Germinal center (tissue), 1 donor: ENCODE results near the gene SLTM.
"Not testable (repeated sequence)": the region's sequence is repeated elsewhere in the genome, so short reads cannot be mapped to it uniquely, and the experiment has no call there.

Source experiments
- DNase-seq: peaks from one replicate; pipeline ENCODE4 v3.0.0; 2012; ENCODE audit warnings: mixed read lengths, low spot score

SLTM gene

DNA sequence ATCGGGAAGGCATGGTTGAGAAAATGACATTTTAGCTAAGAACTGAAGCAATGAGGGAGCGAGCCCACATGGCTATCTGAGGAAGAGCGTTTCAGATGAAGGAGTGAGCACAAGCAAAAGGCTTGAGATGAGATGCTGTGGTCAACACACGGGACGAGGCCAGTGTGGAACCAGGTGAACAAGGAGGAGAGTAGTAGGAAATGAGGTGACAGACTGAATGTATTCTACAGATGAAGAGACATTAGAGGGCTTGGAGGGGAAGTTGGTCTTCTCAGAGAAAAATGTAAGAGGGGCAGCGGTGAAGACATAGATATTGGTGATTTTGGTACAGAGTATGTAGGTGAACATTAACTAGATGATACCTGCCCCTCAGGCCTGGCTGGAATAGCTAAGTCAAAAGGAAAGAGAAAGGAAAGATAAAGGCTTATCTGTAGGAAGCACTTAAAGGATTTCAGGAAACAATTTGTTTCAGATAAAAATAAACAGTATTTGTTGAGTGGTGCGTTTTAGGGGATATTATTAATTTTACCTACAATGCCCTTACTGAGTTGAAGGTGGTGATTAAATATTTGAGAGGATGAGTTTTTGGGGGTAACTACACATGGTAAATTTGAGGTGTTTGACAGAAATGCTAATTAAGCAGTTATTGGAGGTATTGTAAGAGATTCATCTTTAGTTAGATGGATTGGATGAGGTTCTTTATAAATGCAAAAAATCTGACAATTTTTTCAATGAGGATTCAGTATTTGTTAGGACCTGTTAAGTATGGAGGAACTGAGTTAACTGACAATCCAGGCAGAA is 57.0 kb downstream of the SLTM start:
- DNase-seq = no peak

DNA sequence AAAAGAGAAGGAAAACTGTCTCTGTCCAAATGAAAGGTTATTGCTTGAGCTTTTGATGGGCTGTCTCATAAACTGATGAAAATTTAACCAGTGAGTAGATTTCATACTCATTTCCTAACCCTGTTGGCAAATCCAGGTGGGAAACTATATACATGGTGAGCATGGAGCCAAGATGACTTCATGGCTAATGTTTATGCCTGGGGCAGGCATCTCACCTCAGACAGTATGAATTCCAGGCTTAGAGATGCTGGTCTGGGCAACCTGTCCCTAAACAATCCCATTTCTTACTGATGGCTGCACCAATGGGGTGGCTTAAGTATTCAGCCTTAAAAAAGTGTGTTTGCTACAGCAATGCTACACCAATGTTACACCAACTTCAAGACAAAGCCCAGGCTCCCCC is 58.1 kb downstream of the SLTM start:
- no peak for DNase-seq

DNA sequence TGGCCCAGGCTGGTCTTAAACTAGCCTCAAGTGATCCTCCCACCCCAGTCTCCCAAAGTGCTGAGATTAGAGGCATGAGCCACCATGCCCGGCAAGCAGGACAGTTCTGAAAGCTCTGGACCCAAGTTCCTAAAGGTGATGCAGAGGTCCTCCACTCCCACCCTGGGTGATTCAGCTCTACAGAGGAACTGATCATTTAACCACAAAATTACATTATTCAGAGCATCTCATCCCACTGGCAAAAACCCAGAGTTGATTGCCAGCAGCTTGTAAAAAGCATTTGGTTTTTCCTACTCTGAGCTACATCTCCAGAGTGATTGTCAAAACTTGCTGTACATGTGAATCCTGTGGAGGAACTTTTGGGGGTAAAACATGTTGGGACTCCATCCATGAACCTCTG is 60.2 kb downstream of the SLTM start:
- no peak for DNase-seq

DNA sequence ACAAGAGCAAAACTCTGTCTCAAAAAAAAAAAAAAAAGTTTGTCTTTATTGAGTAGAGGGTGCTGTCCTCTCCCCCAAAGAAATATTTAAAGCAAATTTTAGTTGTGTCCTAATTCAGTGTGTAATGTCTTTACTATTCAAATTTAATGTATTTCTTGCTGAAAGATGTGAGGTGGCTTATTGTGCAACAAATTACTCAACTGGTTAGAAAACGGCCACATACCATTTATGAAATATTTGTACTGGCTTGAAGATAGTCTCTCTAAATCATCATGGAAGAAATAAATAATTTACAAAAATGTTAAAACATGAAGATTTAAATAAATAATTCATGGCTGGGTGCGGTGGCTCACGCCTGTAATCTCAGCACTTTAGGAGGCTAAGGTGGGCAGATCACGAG is 63.0 kb downstream of the SLTM start:
- DNase-seq = no peak

DNA sequence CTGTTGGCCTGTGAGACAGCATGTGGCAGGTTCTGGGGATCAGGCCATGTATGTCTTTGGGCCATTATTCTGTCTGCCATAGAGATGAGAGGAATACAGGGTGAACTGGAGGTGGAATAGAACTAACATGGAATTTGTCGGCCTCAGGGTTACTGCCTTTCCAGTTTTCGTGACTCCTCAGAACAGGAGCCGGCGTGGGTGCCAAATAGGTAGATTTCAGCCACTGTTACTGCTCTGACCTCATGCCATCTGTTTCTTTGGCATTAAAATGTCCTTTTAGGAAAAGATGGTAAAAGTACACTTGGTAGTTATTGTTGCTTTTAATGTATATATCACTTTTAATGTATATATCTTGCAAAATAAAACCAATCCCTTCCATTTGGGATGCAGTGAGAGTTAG is 65.6 kb downstream of the SLTM start:
- no peak for DNase-seq

DNA sequence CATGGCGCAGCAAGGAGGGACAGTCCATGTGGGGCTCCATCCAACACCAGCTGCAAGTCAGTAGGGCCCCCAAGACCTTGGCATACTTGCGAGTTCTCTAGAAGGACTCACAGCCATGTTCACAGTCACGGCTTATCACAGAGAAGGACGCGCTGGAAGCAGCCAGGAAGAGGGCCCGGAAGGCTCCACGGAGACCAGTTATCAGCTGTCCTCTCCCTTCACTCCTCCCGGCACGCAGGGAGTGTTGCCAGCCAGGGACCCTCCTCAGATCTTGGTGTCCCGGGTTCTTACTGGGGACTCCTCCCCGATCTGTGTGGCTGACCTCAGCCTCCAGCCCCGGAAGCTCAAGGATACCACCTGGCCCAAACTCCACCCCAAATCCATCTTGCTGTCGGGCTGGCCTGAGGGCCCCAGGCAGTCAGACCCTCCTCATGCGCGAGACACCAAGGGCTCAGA is 68.0 kb downstream of the SLTM start:
- DNase-seq = no peak

DNA sequence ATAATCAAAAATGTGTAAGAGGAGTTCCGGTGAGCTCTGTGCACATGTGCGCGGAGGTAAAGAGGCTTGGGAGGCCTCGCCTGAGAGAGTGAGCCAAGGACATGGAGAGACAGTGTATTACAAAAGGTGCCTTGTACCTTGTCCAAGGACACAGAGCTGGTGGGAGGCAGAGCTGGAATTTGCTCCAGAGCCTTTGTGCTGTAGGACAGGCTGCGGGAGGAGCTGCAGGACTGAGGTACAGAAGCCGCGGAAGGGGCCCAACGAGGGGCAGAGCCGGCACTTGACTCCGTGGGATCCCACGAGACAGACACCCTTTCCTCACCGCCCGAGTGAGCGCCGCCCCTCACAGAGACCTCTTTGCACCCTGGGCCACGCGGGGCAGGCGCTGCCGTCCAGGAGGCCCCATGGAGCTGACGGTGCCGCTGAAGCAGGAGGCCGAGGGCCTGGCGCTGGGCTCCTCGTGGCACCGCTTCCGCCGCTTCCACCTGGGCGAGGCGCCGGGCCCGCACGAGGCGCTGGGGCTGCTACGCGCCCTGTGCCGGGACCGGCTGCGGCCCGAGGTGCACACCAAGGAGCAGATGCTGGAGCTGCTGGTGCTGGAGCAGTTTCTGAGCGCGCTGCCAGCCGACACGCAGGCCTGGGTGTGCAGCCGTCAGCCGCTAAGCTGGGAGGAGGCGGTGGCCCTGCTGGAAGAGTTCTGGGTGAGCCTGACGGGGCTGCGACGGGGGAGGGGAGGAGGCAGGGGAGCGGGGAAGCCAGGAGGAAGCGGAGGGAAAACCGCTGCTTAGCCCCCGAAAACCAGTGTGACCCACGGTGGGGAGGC is 68.7 kb downstream of the SLTM start:
- DNase-seq = peak; percentile 28

DNA sequence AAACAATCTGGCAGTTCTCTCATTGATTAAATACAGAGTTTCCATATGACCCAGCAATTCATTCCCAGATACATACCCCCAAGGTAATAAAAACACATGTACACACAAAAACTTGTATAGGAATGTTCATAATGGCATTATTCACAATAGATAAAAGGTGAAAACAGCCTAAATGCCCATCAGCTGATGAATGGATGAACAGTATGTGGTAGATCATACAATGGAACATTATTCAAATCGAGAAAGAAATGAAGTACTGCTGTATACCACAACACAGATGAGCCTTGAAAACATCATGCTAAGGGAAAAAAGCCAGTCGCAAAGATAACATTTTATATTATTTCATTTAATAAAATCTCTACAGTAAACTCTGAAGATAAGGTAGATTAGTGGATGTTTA is 71.2 kb downstream of the SLTM start:
- DNase-seq = no peak

DNA sequence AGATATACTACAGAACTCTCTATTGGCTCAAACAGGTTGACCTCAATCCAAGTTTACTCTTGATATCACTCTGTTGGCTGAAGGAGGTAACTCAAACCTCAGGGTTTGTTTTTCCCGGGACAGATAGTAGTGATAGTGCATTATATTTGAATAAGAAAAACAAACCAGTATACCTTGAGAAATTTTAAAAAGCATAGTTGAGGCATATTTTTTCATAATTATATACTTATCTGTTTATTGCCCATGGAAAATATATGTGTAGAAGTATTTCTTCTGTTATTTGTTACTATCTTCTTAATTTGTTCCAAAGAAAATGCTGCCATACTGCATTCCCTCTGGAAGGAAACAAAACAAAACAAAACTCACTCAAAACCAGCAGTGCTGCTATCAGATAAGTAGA is 76.9 kb downstream of the SLTM start:
- not testable (repeated sequence) for DNase-seq

DNA sequence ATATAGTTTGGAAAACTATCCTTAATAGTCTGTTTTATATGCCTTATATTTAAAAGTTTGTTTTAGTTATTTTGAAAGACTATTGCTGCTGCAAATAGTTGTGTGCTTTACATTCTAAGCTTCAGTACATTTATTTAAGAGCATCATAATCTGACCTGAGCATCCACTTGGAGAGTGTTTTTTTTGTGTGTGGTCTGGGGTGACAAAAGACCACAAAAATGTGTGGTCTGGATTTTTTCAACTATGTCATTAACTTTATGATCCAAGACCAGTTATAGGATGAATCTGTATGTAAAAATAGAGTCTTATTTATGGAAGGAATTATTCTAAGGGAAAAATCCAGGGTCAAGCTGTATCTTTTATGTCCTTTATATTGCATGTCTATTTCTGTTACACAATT is 77.4 kb downstream of the SLTM start:
- no peak for DNase-seq

DNA sequence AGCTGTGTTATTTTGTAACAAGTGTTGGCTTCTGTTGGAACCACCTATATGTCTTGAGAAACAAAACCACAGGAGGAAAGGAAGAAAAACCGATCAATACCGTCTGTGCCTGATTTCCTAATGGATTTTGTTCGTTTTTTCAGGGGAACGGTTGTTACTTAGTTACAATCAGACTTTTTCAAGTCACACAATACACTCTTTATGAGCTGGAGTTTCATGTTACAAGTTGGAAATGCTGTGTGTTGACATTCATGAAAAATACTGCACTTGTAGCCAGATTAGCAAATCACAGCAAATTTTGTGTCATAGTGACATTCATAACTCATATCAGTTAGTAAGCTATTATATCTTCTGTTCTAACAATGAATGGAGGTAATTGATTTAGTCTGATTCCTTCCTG is 78.9 kb downstream of the SLTM start:
- no peak for DNase-seq

DNA sequence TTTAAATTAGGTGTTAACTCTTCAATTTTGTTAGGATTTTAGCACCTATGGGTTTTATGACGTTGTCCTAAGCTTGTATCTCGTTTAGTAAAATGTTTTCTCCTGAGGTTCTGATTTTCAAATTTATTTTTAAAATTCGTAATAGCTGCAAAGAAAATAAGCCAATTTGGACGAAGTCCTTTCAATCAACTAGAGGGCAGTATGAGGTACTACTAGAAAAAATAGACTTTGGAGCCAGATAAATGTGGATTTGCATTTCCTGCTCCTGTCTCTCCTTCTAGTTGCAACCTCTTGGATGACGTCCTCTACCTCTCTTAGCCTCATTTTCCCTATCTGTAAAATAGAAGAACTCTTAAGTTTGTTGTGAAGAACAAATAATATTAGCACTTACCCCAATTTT is 81.1 kb downstream of the SLTM start:
- DNase-seq = no peak

DNA sequence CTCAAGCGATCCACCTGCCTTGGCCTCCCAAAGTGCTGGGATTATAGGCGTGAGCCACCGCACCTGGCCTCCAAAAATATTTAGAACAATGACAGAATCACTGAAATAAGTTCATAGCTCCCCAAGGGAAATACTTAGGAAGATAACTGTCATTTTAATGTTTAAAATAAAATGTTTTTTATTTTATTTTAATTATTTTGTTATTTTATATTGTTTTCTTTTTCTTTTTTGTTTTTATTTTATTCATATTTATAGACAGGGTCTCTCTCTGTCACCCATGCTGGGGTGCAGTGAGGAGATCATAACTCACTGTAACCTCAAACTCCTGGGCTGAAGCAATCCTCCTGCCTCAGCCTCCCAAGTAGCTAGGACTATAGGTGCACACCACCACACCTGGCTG is 82.3 kb downstream of the SLTM start:
- not testable (repeated sequence) for DNase-seq

DNA sequence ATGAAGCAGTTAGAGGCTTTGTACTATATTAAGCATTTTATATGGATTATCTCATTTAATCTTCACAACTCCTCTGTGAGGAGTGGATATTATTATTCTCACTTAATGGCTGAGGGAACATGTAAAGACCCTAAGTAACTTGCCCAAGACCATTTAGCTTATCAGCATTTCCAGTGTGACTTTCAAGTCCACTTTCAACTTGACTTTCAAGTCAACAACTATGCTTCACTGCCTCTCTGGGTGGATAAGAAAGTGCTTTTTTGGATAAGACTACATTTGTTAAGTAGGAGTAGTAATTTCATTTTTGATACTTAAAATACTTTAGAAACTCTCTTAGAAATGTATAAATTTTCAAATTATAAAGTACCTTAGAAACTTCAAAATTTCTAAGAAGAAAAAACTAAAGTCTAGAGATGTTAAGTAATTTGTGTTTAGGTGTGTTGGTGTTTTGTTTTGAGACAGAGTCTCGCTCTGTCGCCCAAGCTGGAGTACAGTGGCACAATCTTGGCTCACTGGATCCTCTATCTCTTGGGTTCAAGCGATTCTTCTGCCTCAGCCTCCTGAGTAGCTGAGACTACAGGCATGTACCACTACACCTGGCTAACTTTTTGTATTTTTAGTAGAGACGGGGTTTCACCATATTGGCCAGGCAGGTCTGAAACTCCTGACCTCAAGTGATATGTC is 90.6 kb downstream of the SLTM start:
- no peak for DNase-seq

DNA sequence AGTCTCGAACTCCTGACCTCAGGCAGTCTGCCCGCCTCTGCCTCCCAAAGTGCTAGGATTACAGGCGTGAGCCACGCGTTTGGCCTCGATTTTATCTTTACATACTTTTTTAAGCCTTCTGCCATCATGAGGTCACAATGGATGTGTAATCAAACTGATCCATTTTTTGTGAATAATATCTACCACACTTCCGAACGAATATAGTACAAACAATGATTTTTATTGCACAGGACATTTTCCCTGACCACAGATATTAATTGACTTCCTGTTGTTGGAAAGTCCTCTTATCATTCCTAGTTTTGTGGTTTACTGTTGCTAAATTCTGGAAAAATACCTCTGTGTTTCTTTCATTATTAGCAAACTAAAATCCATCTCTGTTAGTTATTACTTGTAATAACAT is 93.4 kb downstream of the SLTM start:
- DNase-seq = no peak

DNA sequence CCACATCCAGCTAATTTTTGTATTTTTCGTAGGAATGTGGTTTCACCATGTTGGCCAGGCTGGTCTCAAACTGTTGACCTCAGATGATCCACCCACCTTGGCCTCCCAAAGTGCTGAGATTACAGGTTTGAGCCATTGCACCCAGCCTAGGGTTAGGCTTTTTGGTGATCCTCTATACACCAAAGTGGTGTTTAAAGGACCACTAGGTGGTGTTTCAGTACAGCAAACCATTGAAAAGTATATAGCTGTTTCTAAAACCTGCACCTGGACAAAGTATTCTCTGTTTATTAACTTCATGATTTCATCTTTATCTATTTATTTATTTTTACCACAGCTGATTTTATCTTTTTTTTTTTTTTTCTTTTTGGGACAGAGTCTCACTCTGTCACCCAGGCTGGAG is 94.0 kb downstream of the SLTM start:
- DNase-seq = peak; percentile 9

DNA sequence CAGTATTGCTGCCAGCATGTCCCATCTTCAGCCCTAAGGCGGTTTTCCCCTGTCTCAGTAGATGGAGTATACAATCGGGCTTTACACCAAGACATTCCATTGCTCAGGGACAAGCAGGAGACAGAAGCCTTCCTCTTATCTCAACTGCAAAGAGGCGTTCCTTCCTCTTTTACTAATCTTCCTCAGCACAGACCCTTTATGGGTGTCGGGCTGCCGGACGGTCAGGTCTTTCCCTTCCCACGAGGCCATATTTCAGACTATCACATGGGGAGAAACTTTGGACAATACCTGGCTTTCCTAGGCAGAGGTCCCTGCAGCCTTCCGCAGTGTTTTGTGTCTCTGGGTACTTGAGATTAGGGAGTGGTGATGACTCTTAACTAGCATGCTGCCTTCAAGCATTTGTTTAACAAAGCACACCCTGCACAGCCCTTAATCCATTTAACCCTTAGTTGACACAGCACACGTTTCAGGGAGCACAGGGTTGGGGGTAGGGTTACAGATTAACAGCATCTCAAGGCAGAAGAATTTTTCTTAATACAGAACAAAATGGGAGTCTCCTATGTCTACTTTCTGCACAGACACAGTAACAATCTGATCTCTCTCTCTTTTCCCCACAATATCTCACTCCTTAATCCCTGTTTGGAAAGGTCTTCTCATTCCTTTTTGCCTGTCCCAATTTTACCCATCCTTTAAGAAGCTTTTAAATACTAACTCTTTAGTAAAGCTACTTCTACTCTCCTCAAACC is 99.6 kb downstream of the SLTM start:
- not testable (repeated sequence) for DNase-seq

DNA sequence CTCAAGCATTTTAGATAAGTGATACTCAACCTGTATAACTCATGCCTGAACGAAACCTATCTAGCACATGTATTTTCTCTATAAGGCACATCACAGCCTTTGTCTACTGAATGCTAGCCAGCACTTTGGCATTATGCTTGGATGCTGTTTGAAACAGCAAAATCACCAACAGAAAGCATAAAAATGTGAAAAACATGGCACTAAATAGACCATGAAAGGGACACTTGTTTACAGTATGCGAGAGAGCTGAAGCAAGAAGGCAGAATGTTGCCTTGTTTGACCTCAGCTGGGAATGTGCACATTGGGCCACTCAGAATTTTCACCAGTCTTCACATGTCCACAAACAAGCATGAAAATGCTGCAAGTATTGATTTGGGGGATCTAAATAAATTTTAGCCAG is 102.9 kb downstream of the SLTM start:
- no peak for DNase-seq
